Spinal cord (tissue), 10 donors: ENCODE measurements around the gene KLHL42. TPM values are rescaled to one million over a fixed set of nuclear protein-coding genes. Genes with fewer than 3 reads are reported as not detected.
"Not testable (repeated sequence)": the region's sequence is repeated elsewhere in the genome, so short reads cannot be mapped to it uniquely, and the experiment has no call there.

Experiments
- DNase-seq, 6 donors: peaks; one replicate each; pipeline versions ENCODE4 v3.0.0 to v3.0.0-alpha.2; 2013 to 2015; ENCODE audit warnings: low spot score in 6 of 6, low read depth in 4 of 6
- H3K27ac ChIP-seq: one replicate; pipeline ENCODE4 v1.5.1; 2013; ENCODE audit warnings: low read depth, low read length, control low read depth
- H3K27me3 ChIP-seq: one replicate; pipeline ENCODE4 v1.6.1; 2013; ENCODE audit warnings: low read length; ENCODE audit not compliant: control insufficient read depth, insufficient read depth
- H3K36me3 ChIP-seq: one replicate; pipeline ENCODE4 v1.6.1; 2013; ENCODE audit warnings: low read length; ENCODE audit not compliant: control insufficient read depth, insufficient read depth
- H3K4me1 ChIP-seq: one replicate; pipeline ENCODE4 v1.6.1; 2013; ENCODE audit warnings: low read length; ENCODE audit not compliant: control insufficient read depth, insufficient read depth
- H3K4me3 ChIP-seq: one replicate; pipeline ENCODE4 v1.5.1; 2013; ENCODE audit warnings: low read depth, low read length, control low read depth
- H3K9me3 ChIP-seq: one replicate; pipeline ENCODE4 v1.6.1; 2013; ENCODE audit warnings: low read length; ENCODE audit not compliant: control insufficient read depth, insufficient read depth
- WGBS: methylation state at CpG from one replicate; pipeline ENCODE4 v1.1.5; 2013; ENCODE audit warnings: missing lambda C conversion rate; ENCODE audit not compliant: insufficient coverage; 5-methylcytosine and 5-hydroxymethylcytosine counted together
- long read RNA-seq, 4 donors: transcript quantifications; one replicate each; lab custom pipeline, GENCODE V29; 2026
- polyA plus RNA-seq, 2 donors: library from polyadenylated mRNA; unstranded; fragments of 120-200 nt; gene quantifications; one replicate each; pipeline ENCODE4 v1.2.1, GENCODE V29; 2013; ENCODE audit not compliant: insufficient read length in 2 of 2
- total RNA-seq, 2 donors: library from RNA; depleted of rRNA in 1 of 2; stranded (reverse); fragments of 120-200 nt in 1 of 2; fragments of >200 nt in 1 of 2; gene quantifications; one replicate each; pipeline versions ENCODE4 v1.2.3 to v1.2.4, GENCODE V29; 2013 to 2014
- donor health status: healthy.

Gene KLHL42, protein sequence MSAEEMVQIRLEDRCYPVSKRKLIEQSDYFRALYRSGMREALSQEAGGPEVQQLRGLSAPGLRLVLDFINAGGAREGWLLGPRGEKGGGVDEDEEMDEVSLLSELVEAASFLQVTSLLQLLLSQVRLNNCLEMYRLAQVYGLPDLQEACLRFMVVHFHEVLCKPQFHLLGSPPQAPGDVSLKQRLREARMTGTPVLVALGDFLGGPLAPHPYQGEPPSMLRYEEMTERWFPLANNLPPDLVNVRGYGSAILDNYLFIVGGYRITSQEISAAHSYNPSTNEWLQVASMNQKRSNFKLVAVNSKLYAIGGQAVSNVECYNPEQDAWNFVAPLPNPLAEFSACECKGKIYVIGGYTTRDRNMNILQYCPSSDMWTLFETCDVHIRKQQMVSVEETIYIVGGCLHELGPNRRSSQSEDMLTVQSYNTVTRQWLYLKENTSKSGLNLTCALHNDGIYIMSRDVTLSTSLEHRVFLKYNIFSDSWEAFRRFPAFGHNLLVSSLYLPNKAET
- total RNA-seq = 10 to 100 TPM; 34.5 to 81.4 TPM
- polyA plus RNA-seq = 10 to 100 TPM; 39.9 to 48.8 TPM
- long read RNA-seq, donor 1, full-length matches to known transcripts = 10 of 16 reads
- long read RNA-seq, donor 1, partial matches to known transcripts = 6 of 16 reads
- long read RNA-seq, donor 1, other reads (novel, unspliced or antisense) = 0 of 16 reads
- long read RNA-seq, donor 2, full-length matches to known transcripts = 6 of 12 reads
- long read RNA-seq, donor 2, partial matches to known transcripts = 6 of 12 reads
- long read RNA-seq, donor 2, other reads (novel, unspliced or antisense) = 0 of 12 reads
- long read RNA-seq, donor 3, full-length matches to known transcripts = 4 of 4 reads
- long read RNA-seq, donor 3, partial matches to known transcripts = 0 of 4 reads
- long read RNA-seq, donor 3, other reads (novel, unspliced or antisense) = 0 of 4 reads
- long read RNA-seq, donor 4, full-length matches to known transcripts = 4 of 4 reads
- long read RNA-seq, donor 4, partial matches to known transcripts = 0 of 4 reads
- long read RNA-seq, donor 4, other reads (novel, unspliced or antisense) = 0 of 4 reads

DNA sequence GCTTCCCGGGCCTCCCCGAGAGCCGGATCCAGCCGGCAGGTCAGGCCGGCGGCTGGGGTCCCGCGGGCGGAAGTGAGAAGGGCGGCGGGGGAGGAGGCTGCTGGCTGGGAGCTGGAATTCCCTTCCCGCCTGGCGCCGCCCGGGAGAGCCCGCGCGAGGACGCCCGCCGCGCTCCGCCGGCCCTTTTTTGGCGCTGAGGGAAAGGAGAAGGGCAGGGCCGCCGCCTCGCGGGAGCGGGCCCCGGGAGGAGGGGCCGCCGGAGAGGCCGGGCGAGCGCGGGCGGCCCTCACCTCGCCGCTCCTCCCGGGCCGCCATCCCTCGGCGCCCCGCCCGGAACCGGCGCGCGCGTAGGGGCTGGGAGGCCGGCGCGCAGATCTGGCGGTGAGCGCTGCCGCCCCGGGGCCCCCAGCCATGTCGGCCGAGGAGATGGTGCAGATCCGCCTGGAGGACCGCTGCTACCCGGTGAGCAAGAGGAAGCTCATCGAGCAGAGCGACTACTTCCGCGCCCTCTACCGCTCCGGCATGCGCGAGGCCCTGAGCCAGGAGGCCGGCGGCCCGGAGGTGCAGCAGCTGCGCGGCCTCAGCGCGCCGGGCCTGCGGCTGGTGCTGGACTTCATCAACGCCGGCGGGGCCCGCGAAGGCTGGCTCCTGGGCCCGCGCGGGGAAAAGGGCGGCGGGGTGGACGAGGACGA, at the start of gene KLHL42, which contains the start of gene MANSC4:
TSS of gene KLHL42 (plus strand) at position 314 of the 692 bp plus-strand sequence. CDS start at position 412, 98 bp downstream.
TSS of gene MANSC4 (minus strand) at position 317 of the 692 bp plus-strand sequence. CDS start 8,960 bp downstream, outside the sequence.
- DNase-seq = peak; percentile 33 to 86 (median 50)
- H3K9me3 ChIP-seq = no peaks in the 10 kb centered on the region
- peaks cover 20% of the 10 kb centered on the region for H3K4me1 ChIP-seq
- under 1% methylated on average over 92 of the region's 92 CpGs for WGBS
- no peaks in the 10 kb centered on the region for H3K27me3 ChIP-seq
- peak within 1 kb of the TSS; percentile 94 for H3K27ac ChIP-seq
- H3K36me3 ChIP-seq = peaks cover 9% of the 10 kb centered on the region
- H3K4me3 ChIP-seq = peak within 1 kb of the TSS; percentile 68

DNA sequence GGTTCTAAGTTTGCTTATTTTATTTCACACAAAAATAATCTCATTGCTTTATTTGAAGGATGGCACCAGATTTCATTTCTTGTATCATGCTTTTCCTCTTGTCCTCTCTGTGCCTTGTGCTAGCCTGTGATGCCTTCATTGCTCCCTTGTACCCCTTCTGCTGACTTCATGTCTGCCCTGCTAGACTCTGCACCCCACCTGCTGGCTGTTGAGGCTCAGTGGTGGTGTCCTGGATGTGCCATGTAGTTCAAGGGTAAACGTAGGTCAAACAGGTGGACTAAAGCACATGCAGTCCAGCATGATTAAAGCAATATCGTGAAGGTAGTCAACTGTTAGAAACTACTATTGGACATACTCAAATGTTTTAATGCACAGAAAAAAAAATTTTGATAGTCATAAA, 47.8 kb upstream of the KLHL42 start:
- H3K36me3 ChIP-seq = peaks cover 10% of the 10 kb centered on the region
- no peaks in the 10 kb centered on the region for H3K9me3 ChIP-seq
- no CpG with 5 or more reads among the region's 2 CpGs for WGBS
- H3K4me1 ChIP-seq = no peaks in the 10 kb centered on the region
- H3K4me3 ChIP-seq = no peak overlapping the region
- H3K27me3 ChIP-seq = no peaks in the 10 kb centered on the region
- no peak overlapping the region for H3K27ac ChIP-seq
- no peak for DNase-seq

DNA sequence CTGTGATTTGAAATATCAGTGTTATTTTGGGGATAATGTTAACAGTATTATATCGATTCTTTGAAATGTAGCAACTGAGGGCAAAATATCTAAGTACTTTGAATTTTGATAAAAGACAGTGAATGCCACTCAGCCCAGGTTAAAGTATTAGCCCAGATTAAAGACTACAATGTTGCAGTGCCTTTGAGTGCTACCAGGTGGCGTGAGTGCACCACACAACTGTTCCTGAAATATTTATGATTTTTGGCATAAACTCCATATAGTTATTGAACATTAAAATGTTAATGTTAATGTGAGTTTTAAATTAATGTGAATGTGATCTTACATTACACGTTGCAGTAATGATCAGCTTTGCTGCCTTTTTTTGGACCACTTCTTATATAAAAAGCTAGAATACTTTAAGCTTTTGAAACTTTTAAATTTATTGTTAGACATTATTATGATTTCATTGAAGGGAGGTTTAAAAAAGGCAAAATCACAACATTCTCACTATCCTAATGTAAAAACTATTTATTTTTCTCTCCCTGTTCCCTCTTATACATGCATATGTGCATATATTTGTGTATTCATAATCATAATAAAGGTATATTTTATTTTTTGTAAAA, 46.9 kb upstream of the KLHL42 start:
- Histone ChIP-seq H3K36me3 (peaks cover 10% of the 10 kb centered on the region), H3K9me3 (no peaks in the 10 kb centered on the region), H3K27me3 (no peaks in the 10 kb centered on the region), H3K27ac (no peak overlapping the region), H3K4me3 (no peak overlapping the region), H3K4me1 (no peaks in the 10 kb centered on the region)
- WGBS = 67% methylated on average over 1 of the region's 3 CpGs
- DNase-seq = peak in 3 of 6 donors; percentile 12 to 72 (median 38)

DNA sequence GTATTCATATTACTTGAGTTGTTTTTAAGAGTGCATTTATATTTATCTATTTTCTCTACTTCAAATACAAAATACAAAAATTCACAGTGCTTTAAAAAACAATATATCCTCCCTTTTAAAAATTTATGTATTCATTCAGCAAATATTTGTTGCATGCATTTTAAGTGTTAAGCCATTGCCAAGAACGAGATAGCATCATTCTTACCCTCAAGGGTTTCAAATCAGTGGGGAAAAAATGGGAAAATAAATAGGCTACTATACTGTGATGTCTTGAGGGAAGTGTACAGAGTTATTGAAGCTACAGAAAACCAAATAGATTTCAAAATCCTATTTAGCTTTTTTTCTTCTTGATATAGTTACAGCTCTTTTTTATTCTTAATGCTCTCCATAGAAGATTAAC, 46.2 kb upstream of the KLHL42 start:
- no peaks in the 10 kb centered on the region for H3K27me3 ChIP-seq
- no CpG with 5 or more reads among the region's 1 CpG for WGBS
- no peak overlapping the region for H3K27ac ChIP-seq
- no peak for DNase-seq
- H3K4me3 ChIP-seq = no peak overlapping the region
- H3K4me1 ChIP-seq = no peaks in the 10 kb centered on the region
- no peaks in the 10 kb centered on the region for H3K9me3 ChIP-seq
- H3K36me3 ChIP-seq = peaks cover 12% of the 10 kb centered on the region

DNA sequence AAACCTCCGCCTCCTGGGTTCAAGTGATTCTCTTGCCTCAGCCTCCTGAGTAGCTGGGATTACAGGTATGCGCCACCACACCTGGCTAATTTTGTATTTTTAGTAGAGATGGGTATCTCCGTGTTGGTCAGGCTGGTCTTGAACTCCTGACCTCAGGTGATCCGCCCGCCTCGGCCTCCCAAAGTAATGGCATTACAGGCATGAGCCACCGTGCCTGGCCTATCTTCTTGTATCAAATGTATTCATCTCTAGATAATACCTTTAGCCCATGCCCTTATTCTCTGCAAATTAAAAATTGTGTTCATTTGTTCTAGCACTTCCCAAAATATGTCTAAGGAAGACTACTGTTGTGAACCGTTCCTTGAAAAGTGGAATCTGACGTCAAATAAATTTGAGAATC, 45.7 kb upstream of the KLHL42 start:
- H3K27ac ChIP-seq, DNase-seq, H3K27me3 ChIP-seq, H3K9me3 ChIP-seq, H3K4me1 ChIP-seq, H3K4me3 ChIP-seq: not testable (repeated sequence)
- WGBS = 96% methylated on average over 4 of the region's 9 CpGs
- peaks cover 14% of the 10 kb centered on the region for H3K36me3 ChIP-seq

DNA sequence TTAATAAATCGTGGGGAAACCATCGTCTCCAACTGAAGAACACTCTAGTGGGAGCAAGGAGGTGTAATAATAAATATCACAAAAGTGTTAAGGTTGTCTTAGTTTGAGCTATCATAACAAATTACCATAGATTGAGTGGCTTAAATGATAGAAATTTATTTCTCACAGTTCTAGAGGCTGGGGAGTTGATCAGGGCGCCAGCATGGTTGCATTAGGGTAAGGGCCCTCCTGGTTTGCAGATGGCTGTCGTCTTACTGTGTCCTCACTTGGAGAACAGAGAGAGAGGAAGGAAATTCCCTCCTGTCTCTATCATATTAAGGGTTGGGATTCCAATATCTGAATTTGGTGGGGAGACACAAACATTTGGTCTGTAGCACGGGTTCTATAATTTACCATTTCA, 36.4 kb upstream of the KLHL42 start:
- Histone ChIP-seq H3K4me3 (no peak overlapping the region), H3K27me3 (no peaks in the 10 kb centered on the region), H3K27ac (no peak overlapping the region), H3K4me1 (no peaks in the 10 kb centered on the region), H3K36me3 (peaks cover 14% of the 10 kb centered on the region), H3K9me3 (no peaks in the 10 kb centered on the region)
- WGBS = no CpG with 5 or more reads among the region's 5 CpGs
- no peak for DNase-seq

DNA sequence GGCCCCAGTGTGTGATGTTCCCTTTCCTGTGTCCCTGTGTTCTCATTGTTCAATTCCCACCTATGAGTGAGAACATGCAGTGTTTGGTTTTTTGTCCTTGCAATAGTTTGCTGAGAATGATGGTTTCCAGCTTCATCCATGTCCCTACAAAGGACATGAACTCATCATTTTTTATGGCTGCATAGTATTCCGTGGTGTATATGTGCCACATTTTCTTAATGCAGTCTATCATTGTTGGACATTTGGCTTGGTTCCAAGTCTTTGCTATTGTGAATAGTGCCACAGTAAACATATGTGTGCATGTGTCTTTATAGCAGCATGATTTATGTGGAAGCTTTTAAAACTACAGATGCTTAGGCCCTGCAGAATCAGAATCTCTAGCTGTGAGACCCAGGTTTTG, 34.3 kb upstream of the KLHL42 start:
- H3K36me3 ChIP-seq, DNase-seq, H3K27ac ChIP-seq, H3K4me1 ChIP-seq, H3K9me3 ChIP-seq, H3K27me3 ChIP-seq, H3K4me3 ChIP-seq: not testable (repeated sequence)
- 71% methylated on average over 1 of the region's 1 CpG for WGBS

DNA sequence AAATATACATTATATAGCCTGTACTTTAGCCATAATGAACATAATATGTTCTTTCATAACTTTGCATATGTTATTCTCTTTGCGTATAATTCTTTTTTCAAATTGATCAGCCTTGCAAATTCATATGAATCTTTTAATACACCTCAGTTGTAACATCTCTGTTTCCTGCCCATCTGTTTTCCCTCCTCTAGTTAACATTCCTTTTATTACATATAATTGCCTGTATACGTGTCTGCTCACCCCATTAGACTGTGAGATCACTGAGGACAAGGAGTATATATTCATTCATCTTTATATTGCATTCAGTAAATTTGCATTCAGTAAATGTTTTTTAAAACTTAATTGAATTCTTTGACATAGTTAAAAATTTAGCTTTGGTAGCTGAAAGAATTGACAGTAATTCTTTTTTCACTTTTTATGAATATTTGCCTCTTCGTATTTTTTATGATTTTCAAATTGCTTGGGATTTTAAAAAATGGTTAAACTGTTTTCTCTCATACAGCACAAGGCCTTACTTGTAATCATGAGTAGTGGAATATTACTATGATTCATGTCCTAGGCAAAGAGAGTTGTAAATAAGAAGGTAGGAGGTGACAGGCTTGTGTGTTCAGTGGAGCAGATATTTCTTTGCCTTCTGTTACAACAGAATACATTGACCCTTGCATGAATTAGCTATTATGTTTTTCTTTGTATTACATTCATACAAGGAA, 32.8 kb upstream of the KLHL42 start:
- WGBS = no CpG with 5 or more reads among the region's 3 CpGs
- H3K27ac ChIP-seq = no peak overlapping the region
- H3K9me3 ChIP-seq = no peaks in the 10 kb centered on the region
- H3K27me3 ChIP-seq = no peaks in the 10 kb centered on the region
- no peak for DNase-seq
- H3K36me3 ChIP-seq = peaks cover 14% of the 10 kb centered on the region
- no peaks in the 10 kb centered on the region for H3K4me1 ChIP-seq
- no peak overlapping the region for H3K4me3 ChIP-seq
